ENCODE data around the gene COBL.

DNA sequence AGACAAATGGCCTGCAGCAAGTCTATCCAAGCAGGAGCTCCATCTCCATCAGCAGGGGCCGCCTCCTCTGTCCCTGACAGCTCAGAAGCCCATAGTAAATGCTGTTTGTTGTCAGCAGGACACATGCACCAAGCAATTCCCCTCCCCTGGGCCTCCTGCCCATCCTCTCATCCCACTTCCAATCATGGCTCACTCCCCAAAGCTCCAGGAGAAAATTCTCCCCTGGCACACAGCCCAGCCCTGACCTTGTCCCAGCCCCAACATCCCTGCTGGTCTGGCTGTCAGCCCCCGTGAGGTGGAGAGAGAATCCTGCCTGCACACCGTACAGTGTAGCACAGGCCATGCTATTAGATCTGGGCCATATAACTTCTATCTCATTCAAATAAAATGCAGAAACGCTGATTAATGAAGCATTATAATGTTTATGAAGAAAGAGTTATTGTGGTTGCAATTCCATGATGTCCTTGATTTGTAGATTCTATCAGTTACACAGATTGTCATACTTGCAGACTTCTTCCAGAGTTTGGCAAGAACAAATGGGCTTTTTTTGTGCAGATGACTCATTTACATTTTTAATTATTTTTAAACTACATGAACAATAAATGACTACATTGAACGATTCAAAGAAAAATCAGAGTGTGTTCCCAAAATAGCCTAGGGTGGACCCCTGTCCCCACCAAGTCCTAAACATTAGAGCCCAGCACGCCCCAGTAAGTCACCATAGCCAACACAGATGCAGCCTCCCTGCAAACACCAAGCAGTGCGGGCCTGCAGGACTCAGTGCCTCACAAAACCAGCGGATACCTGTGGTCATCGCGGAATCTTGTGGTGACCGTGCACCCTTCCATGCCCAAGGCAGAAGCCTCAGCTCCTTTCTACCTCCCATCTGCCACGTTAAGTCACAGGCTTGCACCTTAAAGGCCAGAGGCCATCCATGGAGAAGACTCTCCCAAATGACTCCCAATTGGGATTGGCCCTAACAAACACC, 70.1 kb downstream of the COBL start:
- TF ChIP-seq, protein P1, sequence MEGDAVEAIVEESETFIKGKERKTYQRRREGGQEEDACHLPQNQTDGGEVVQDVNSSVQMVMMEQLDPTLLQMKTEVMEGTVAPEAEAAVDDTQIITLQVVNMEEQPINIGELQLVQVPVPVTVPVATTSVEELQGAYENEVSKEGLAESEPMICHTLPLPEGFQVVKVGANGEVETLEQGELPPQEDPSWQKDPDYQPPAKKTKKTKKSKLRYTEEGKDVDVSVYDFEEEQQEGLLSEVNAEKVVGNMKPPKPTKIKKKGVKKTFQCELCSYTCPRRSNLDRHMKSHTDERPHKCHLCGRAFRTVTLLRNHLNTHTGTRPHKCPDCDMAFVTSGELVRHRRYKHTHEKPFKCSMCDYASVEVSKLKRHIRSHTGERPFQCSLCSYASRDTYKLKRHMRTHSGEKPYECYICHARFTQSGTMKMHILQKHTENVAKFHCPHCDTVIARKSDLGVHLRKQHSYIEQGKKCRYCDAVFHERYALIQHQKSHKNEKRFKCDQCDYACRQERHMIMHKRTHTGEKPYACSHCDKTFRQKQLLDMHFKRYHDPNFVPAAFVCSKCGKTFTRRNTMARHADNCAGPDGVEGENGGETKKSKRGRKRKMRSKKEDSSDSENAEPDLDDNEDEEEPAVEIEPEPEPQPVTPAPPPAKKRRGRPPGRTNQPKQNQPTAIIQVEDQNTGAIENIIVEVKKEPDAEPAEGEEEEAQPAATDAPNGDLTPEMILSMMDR (conservative IDR thresholded peaks at IDR 0.05; ENCODE audit: low read length): no peak
- no peak for TF ChIP-seq EZH2phosphoT487 (IDR thresholded peaks at IDR 0.05; ENCODE audit: borderline replicate concordance)

Data from Loucy (cell line).